ENCODE data around the gene NEBL. TPM values are rescaled to one million over a fixed set of nuclear protein-coding genes. Genes with fewer than 3 reads are reported as not detected.

Gene NEBL
- total and polyA plus RNA-seq, 7 experiments from 2014 or later: 0.05 to 1.4 (median 0.13) TPM; not detected in 2

DNA sequence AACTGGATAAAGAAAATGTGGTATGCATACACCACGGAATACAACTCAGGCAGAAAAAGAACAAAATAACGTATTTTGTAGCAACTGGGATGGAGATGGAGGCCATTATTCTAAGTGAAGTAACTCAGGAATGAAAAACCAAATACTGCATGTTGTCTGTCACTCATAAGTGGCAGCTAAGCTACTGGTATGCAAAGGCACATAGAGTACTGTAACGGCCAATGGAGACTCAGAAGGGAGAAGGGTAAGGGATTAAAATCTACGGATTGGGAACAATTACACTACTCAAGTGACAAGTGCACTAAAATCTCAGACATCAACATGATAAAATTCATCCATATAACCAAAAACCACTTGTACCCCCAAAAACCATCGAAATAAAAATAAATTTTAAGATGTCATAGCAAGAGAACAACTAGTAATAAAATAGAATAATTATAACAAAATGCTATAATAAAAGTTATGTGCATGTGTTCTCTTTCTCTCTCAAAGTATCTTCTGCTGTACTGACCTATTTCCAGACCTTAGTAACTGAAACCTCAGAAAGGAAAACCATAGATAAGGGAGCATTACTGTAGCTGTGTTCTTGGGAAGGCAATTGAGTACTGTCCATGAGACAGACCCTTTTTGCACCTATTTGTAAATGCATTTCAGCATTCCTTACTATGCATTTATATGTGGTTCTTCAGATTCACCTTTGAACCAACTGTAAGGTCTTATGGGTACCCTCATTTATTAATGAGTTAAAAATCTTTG lies 6.7 kb upstream of the NEBL start:
- ATAC-seq (no peak), DNase-seq (no peak)
- H3K4me3 ChIP-seq (ENCODE audit: low read length): no peak overlapping the region
- H3K4me1 ChIP-seq (ENCODE audit: control insufficient read depth in 2 of 2, insufficient read depth in 2 of 2, low read length in 2 of 2): no peaks in the 10 kb centered on the region
- H3K36me3 Mint-ChIP-seq: peaks cover 0 to 3% (median 0%) of the 10 kb centered on the region in 5 donors
- no peak overlapping the region for H3K27ac ChIP-seq (ENCODE audit: low read depth, low read length)
- H3K36me3 ChIP-seq (ENCODE audit: control insufficient read depth in 2 of 3, insufficient read depth in 3 of 3, low read length in 3 of 3): no peaks in the 10 kb centered on the region
- H3K27me3 ChIP-seq (ENCODE audit: control insufficient read depth in 2 of 2, insufficient read depth in 2 of 2, low read length in 2 of 2): no peaks in the 10 kb centered on the region
- ChIA-PET POLR2A (no interaction called here), CTCF (no interaction called here)
- no peak overlapping the region for H3K4me3 Mint-ChIP-seq
- no peak overlapping the region for H3K27ac Mint-ChIP-seq
- intact Hi-C loops (cut with micrococcal nuclease): no loop called here
- H3K9me3 ChIP-seq (ENCODE audit: control insufficient read depth in 2 of 3, low read length in 3 of 3): no peaks in the 10 kb centered on the region
- H3K27me3 Mint-ChIP-seq: no peaks in the 10 kb centered on the region
- H3K9me3 Mint-ChIP-seq: peaks cover 0 to 5% (median 0%) of the 10 kb centered on the region in 11 donors
- no peaks in the 10 kb centered on the region for H3K4me1 Mint-ChIP-seq

DNA sequence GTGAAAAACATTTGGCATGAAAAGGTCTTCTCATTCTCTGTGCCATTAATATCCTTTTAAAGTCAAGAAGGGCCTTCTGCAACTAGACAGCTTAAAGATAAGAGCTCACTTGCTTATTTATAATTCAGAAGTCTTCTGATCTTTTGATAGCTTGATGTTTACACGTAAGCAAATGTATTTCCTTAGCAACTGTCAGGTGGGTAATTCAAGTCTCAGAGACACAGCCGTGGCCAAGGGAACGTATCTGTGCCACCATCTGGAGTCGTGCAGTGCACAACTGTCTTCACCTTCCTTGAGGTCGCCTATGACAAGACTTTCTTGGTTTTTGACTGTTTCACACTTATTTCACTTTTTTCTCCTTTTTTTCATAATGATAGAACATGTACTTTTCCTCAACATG lies 4.0 kb upstream of the NEBL start:
- Histone ChIP-seq H3K9me3 (ENCODE audit: control insufficient read depth in 2 of 3, low read length in 3 of 3) (no peaks in the 10 kb centered on the region), H3K4me1 (ENCODE audit: control insufficient read depth in 2 of 2, insufficient read depth in 2 of 2, low read length in 2 of 2) (no peaks in the 10 kb centered on the region), H3K36me3 (ENCODE audit: control insufficient read depth in 2 of 3, insufficient read depth in 3 of 3, low read length in 3 of 3) (no peaks in the 10 kb centered on the region), H3K27me3 (ENCODE audit: control insufficient read depth in 2 of 2, insufficient read depth in 2 of 2, low read length in 2 of 2) (no peaks in the 10 kb centered on the region), H3K4me3 (ENCODE audit: low read length) (no peak overlapping the region), H3K27ac (ENCODE audit: low read depth, low read length) (no peak overlapping the region)
- no peaks in the 10 kb centered on the region for H3K27me3 Mint-ChIP-seq
- DNase-seq (no peak), ATAC-seq (no peak)
- H3K9me3 Mint-ChIP-seq: peaks cover 0 to 5% (median 0%) of the 10 kb centered on the region in 11 donors
- H3K4me3 Mint-ChIP-seq: no peak overlapping the region
- POLR2A ChIA-PET: no interaction called here
- no peak overlapping the region for H3K27ac Mint-ChIP-seq
- no peaks in the 10 kb centered on the region for H3K4me1 Mint-ChIP-seq
- peaks cover 0 to 3% (median 0%) of the 10 kb centered on the region in 5 donors for H3K36me3 Mint-ChIP-seq
- intact Hi-C loops (cut with micrococcal nuclease): no loop called here
- CTCF ChIA-PET: no interaction called here

DNA sequence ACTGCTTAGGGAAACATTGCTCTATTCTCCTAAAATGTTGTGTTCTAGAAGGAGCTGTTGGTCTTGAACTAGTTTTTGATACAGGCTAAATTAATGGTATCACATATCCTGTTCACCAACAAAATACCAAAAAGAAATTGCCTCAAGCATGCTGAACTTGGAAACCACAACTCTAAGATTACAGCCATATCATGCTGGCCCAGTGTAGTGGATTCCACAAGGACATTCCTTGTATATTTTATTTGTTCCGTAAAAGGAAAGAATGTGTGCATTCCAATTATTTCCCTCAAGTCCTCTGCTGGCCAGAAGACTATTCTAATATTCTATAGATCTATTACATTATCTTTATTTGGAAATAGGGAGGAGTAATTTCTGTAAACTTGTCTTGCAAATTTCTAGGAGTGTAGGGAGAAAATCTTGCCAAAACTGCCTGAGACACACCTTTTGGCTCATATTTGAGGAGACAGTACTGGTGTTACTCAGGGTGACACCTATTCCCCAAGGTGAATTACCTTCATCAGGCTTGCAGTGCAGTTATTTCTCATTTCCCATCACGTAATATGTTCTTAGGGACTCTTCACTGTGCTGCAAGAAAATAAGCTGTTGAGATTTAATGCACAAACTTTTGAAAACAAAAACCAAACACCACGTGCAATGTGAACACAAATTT lies 1.9 kb upstream of the NEBL start:
- H3K4me1 ChIP-seq (ENCODE audit: control insufficient read depth in 2 of 2, insufficient read depth in 2 of 2, low read length in 2 of 2): no peaks in the 10 kb centered on the region
- no peak overlapping the region for H3K4me3 Mint-ChIP-seq

DNA sequence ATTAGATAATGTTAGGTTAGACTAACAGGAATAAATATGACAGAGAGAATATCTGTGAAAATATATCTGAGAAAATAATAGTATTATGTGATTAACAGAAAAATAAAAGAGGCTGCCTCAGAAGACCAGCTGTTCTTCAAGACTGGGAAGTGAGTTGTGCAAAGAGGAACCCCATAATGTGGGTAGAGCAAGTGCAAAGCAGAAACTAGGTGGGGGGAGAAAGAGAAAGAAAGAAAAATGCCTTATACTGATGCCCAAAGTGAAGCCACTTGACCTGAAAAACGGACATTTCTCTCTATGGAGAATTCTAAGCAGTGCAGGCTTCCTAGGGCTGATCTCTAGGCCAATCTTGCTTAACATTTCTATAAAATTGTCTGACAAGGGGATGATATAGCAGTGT lies 3.8 kb downstream of the NEBL start:
- no peak for DNase-seq
- intact Hi-C loops (cut with micrococcal nuclease): no loop called here
- Histone ChIP-seq H3K27me3 (ENCODE audit: control insufficient read depth in 2 of 2, insufficient read depth in 2 of 2, low read length in 2 of 2) (no peaks in the 10 kb centered on the region), H3K27ac (ENCODE audit: low read depth, low read length) (no peak overlapping the region), H3K4me3 (ENCODE audit: low read length) (no peak overlapping the region), H3K4me1 (ENCODE audit: control insufficient read depth in 2 of 2, insufficient read depth in 2 of 2, low read length in 2 of 2) (no peaks in the 10 kb centered on the region), H3K36me3 (ENCODE audit: control insufficient read depth in 2 of 3, insufficient read depth in 3 of 3, low read length in 3 of 3) (no peaks in the 10 kb centered on the region), H3K9me3 (ENCODE audit: control insufficient read depth in 2 of 3, low read length in 3 of 3) (no peaks in the 10 kb centered on the region)
- Mint-ChIP-seq H3K4me3 (no peak overlapping the region), H3K36me3 (no peaks in the 10 kb centered on the region), H3K27me3 (peaks cover 0 to 20% (median 5%) of the 10 kb centered on the region in 5 donors), H3K4me1 (no peaks in the 10 kb centered on the region), H3K27ac (no peak overlapping the region), H3K9me3 (no peaks in the 10 kb centered on the region)
- POLR2A ChIA-PET: no interaction called here
- no peak for ATAC-seq
- CTCF ChIA-PET: no interaction called here

More for the DNA sequence above, 1.9 kb upstream of the NEBL start:
- no peaks in the 10 kb centered on the region for H3K9me3 ChIP-seq (ENCODE audit: control insufficient read depth in 2 of 3, low read length in 3 of 3)
- no peak overlapping the region for H3K27ac ChIP-seq (ENCODE audit: low read depth, low read length)
- ATAC-seq (no peak), DNase-seq (no peak)
- no peaks in the 10 kb centered on the region for H3K4me1 Mint-ChIP-seq
- POLR2A ChIA-PET: no interaction called here
- no peak overlapping the region for H3K4me3 ChIP-seq (ENCODE audit: low read length)
- CTCF ChIA-PET: no interaction called here
- no peak overlapping the region for H3K27ac Mint-ChIP-seq
- peaks cover 0 to 3% (median 0%) of the 10 kb centered on the region in 5 donors for H3K36me3 Mint-ChIP-seq
- intact Hi-C loops (cut with micrococcal nuclease): no loop called here
- no peaks in the 10 kb centered on the region for H3K36me3 ChIP-seq (ENCODE audit: control insufficient read depth in 2 of 3, insufficient read depth in 3 of 3, low read length in 3 of 3)
- peaks cover 0 to 2% (median 0%) of the 10 kb centered on the region in 5 donors for H3K27me3 Mint-ChIP-seq
- H3K9me3 Mint-ChIP-seq: peaks cover 0 to 5% (median 0%) of the 10 kb centered on the region in 11 donors
- no peaks in the 10 kb centered on the region for H3K27me3 ChIP-seq (ENCODE audit: control insufficient read depth in 2 of 2, insufficient read depth in 2 of 2, low read length in 2 of 2)

DNA sequence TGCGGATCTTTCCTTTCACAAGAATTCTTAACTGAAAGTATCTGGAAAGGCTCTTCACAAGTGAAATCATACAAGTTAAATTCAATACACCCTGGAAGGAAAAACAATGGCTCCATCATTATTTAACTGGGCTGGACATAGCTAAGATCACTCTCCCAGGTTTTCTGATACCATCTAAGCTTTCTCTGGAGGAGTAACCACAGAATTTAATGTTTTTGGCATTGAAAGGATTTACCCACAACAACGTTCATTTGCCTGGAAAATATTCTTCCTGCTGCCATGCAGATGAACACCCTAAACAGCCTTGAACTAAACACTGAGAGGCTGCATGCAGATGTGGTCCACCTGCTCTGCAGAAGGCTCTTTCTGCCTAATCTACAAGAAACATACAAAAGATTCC lies 4.3 kb downstream of the NEBL start:
- Histone ChIP-seq H3K36me3 (ENCODE audit: control insufficient read depth in 2 of 3, insufficient read depth in 3 of 3, low read length in 3 of 3) (no peaks in the 10 kb centered on the region), H3K4me3 (ENCODE audit: low read length) (no peak overlapping the region), H3K27ac (ENCODE audit: low read depth, low read length) (no peak overlapping the region), H3K4me1 (ENCODE audit: control insufficient read depth in 2 of 2, insufficient read depth in 2 of 2, low read length in 2 of 2) (no peaks in the 10 kb centered on the region), H3K9me3 (ENCODE audit: control insufficient read depth in 2 of 3, low read length in 3 of 3) (no peaks in the 10 kb centered on the region), H3K27me3 (ENCODE audit: control insufficient read depth in 2 of 2, insufficient read depth in 2 of 2, low read length in 2 of 2) (no peaks in the 10 kb centered on the region)
- DNase-seq: no peak
- no peak overlapping the region for H3K27ac Mint-ChIP-seq
- intact Hi-C loops (cut with micrococcal nuclease): no loop called here
- H3K9me3 Mint-ChIP-seq: no peaks in the 10 kb centered on the region
- no peak for ATAC-seq
- no peaks in the 10 kb centered on the region for H3K36me3 Mint-ChIP-seq
- ChIA-PET POLR2A (no interaction called here), CTCF (no interaction called here)
- H3K4me1 Mint-ChIP-seq: no peaks in the 10 kb centered on the region
- H3K4me3 Mint-ChIP-seq: no peak overlapping the region
- peaks cover 0 to 20% (median 5%) of the 10 kb centered on the region in 5 donors for H3K27me3 Mint-ChIP-seq

DNA sequence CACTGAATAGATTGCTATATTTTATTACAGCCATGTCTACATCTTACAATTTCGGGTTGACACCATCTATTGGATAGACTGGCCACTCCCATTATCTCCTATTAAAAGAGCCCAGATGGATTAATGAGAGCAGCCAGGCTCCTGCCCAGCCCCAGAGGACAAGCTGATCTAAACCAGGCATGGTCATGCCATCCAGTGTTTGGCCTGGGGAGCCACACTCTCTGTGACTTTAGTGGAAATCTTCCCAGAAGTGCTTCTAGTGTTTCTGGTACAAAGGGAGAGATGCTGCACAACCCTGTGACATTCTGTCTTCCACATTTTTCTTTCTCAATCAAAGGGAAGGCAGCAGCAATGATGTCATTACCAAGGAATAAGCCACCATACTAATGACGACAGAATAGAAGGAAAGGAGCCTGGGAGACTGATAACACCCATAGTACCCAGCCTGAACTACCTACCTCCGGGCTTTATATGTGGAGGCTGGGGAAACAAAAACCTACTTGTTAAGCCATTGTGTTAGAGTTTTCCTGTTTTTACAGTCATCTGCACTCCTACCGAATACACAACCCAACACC lies 5.0 kb downstream of the NEBL start:
- Mint-ChIP-seq H3K9me3 (no peaks in the 10 kb centered on the region), H3K4me3 (no peak overlapping the region), H3K27ac (no peak overlapping the region), H3K4me1 (no peaks in the 10 kb centered on the region), H3K27me3 (peaks cover 0 to 20% (median 5%) of the 10 kb centered on the region in 5 donors), H3K36me3 (no peaks in the 10 kb centered on the region)
- DNase-seq (no peak), ATAC-seq (no peak)
- Histone ChIP-seq H3K4me1 (ENCODE audit: control insufficient read depth in 2 of 2, insufficient read depth in 2 of 2, low read length in 2 of 2) (no peaks in the 10 kb centered on the region), H3K4me3 (ENCODE audit: low read length) (no peak overlapping the region), H3K27ac (ENCODE audit: low read depth, low read length) (no peak overlapping the region), H3K27me3 (ENCODE audit: control insufficient read depth in 2 of 2, insufficient read depth in 2 of 2, low read length in 2 of 2) (no peaks in the 10 kb centered on the region), H3K9me3 (ENCODE audit: control insufficient read depth in 2 of 3, low read length in 3 of 3) (no peaks in the 10 kb centered on the region), H3K36me3 (ENCODE audit: control insufficient read depth in 2 of 3, insufficient read depth in 3 of 3, low read length in 3 of 3) (no peaks in the 10 kb centered on the region)
- intact Hi-C loops (cut with micrococcal nuclease): no loop called here
- CTCF ChIA-PET: no interaction called here
- POLR2A ChIA-PET: no interaction called here

DNA sequence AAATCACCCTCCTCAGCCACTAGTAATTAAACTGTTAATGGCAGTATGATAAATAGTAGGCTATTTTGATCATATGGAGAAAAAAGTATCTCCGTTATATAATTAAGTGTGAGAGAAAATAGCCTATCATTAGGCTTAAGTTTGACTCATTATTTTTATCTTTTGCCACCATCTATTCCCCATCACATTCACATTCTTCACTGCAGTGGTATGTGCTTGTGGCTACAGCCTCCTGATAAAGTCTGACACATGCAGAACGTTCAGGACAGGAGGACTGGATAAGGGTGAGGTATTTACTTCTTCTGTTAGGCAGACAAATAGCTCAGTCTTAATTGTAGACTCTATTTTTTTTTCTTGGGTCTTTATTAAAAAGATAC lies 5.8 kb downstream of the NEBL start:
- Mint-ChIP-seq H3K4me1 (no peaks in the 10 kb centered on the region), H3K9me3 (no peaks in the 10 kb centered on the region), H3K27me3 (peaks cover 0 to 20% (median 5%) of the 10 kb centered on the region in 5 donors), H3K4me3 (no peak overlapping the region), H3K27ac (no peak overlapping the region), H3K36me3 (no peaks in the 10 kb centered on the region)
- CTCF ChIA-PET: no interaction called here
- H3K4me3 ChIP-seq (ENCODE audit: low read length): no peak overlapping the region
- no peaks in the 10 kb centered on the region for H3K9me3 ChIP-seq (ENCODE audit: control insufficient read depth in 2 of 3, low read length in 3 of 3)
- ATAC-seq: no peak
- DNase-seq: no peak
- H3K27me3 ChIP-seq (ENCODE audit: control insufficient read depth in 2 of 2, insufficient read depth in 2 of 2, low read length in 2 of 2): no peaks in the 10 kb centered on the region
- no peak overlapping the region for H3K27ac ChIP-seq (ENCODE audit: low read depth, low read length)
- H3K4me1 ChIP-seq (ENCODE audit: control insufficient read depth in 2 of 2, insufficient read depth in 2 of 2, low read length in 2 of 2): no peaks in the 10 kb centered on the region
- intact Hi-C loops (cut with micrococcal nuclease): no loop called here
- no peaks in the 10 kb centered on the region for H3K36me3 ChIP-seq (ENCODE audit: control insufficient read depth in 2 of 3, insufficient read depth in 3 of 3, low read length in 3 of 3)
- POLR2A ChIA-PET: no interaction called here

Measured in naive thymus-derived CD4-positive, alpha-beta T cell (primary cell).